MM.1S (cell line): ENCODE measurements around the gene TPM2.

Source experiments
- DNase-seq: peaks from one replicate; pipeline ENCODE4 v3.0.0-alpha.2; 2015
- H2AFZ ChIP-seq: fragments of 300-600 bp; sonication (generic); 2 replicates; pipeline ENCODE4 v1.6.0; 2016; ENCODE audit warnings: antibody characterized with exemption, low read length
- H3F3A ChIP-seq: fragments of 300-600 bp; sonication (generic); 2 replicates; pipeline ENCODE4 v1.6.1; 2016; ENCODE audit warnings: mild to moderate bottlenecking, antibody characterized with exemption, low read length, moderate library complexity, mixed read lengths; ENCODE audit not compliant: insufficient read depth
- H3K27ac ChIP-seq: fragments of 300-600 bp; sonication (generic); 2 replicates; pipeline ENCODE4 v1.5.1; 2016; ENCODE audit warnings: mild to moderate bottlenecking, low read length
- H3K27me3 ChIP-seq: fragments of 300-600 bp; sonication (generic); replicated peaks from 2 replicates; pipeline ENCODE4 v1.6.0; 2016; ENCODE audit warnings: low read length; ENCODE audit not compliant: insufficient read depth
- H3K36me3 ChIP-seq: fragments of 300-600 bp; sonication (generic); replicated peaks from 2 replicates; pipeline ENCODE4 v1.6.1; 2016; ENCODE audit warnings: mild to moderate bottlenecking, low read length, mixed read lengths; ENCODE audit not compliant: insufficient read depth
- H3K4me1 ChIP-seq: fragments of 300-600 bp; sonication (generic); 2 replicates; pipeline ENCODE4 v1.6.1; 2016; ENCODE audit warnings: low read length, mixed read lengths
- H3K4me2 ChIP-seq: fragments of 300-600 bp; sonication (generic); 2 replicates; pipeline ENCODE4 v1.6.0; 2016; ENCODE audit warnings: low read depth, low read length
- H3K4me3 ChIP-seq: fragments of 300-600 bp; sonication (generic); 2 replicates; pipeline ENCODE4 v1.5.1; 2016; ENCODE audit warnings: low read length, mixed read lengths
- H3K79me2 ChIP-seq: fragments of 300-600 bp; sonication (generic); 2 replicates; pipeline ENCODE4 v1.6.1; 2016; ENCODE audit warnings: mixed run types, low read length, mixed read lengths
- H3K9ac ChIP-seq: fragments of 300-600 bp; sonication (generic); 2 replicates; pipeline ENCODE4 v1.6.1; 2016; ENCODE audit warnings: low read length, mixed read lengths
- H3K9me2 ChIP-seq: fragments of 300-600 bp; sonication (generic); replicated peaks from 2 replicates; pipeline ENCODE4 v1.6.1; 2016; ENCODE audit warnings: mild to moderate bottlenecking, low read length, mixed read lengths; ENCODE audit not compliant: insufficient read depth
- H3K9me3 ChIP-seq: fragments of 300-600 bp; sonication (generic); replicated peaks from 2 replicates; pipeline ENCODE4 v1.6.1; 2016; ENCODE audit warnings: mild to moderate bottlenecking, low read length, mixed read lengths; ENCODE audit not compliant: insufficient read depth
- H4K20me1 ChIP-seq: fragments of 300-600 bp; sonication (generic); 2 replicates; pipeline ENCODE4 v1.6.1; 2016; ENCODE audit warnings: mild to moderate bottlenecking, low read length, moderate library complexity, mixed read lengths; ENCODE audit not compliant: insufficient read depth
- EZH2 ChIP-seq: fragments of 300-600 bp; sonication (generic); optimal IDR thresholded peaks from 2 replicates; pipeline ENCODE3; 2017; ENCODE audit warnings: low read depth, mild to moderate bottlenecking, antibody characterized with exemption, low read length, mixed read lengths
- EZH2phosphoT487 ChIP-seq: fragments of 300-600 bp; sonication (generic); IDR thresholded peaks from 2 replicates; pipeline ENCODE4 v1.6.1; 2018; ENCODE audit warnings: antibody characterized with exemption, low read length
- TF ChIP-seq, protein P1 (sequence below): fragments of 300-600 bp; sonication (generic); IDR thresholded peaks from 2 replicates; pipeline ENCODE4 v1.5.1; 2016; ENCODE audit warnings: antibody characterized with exemption, low read length, mixed read lengths

Gene TPM2

DNA sequence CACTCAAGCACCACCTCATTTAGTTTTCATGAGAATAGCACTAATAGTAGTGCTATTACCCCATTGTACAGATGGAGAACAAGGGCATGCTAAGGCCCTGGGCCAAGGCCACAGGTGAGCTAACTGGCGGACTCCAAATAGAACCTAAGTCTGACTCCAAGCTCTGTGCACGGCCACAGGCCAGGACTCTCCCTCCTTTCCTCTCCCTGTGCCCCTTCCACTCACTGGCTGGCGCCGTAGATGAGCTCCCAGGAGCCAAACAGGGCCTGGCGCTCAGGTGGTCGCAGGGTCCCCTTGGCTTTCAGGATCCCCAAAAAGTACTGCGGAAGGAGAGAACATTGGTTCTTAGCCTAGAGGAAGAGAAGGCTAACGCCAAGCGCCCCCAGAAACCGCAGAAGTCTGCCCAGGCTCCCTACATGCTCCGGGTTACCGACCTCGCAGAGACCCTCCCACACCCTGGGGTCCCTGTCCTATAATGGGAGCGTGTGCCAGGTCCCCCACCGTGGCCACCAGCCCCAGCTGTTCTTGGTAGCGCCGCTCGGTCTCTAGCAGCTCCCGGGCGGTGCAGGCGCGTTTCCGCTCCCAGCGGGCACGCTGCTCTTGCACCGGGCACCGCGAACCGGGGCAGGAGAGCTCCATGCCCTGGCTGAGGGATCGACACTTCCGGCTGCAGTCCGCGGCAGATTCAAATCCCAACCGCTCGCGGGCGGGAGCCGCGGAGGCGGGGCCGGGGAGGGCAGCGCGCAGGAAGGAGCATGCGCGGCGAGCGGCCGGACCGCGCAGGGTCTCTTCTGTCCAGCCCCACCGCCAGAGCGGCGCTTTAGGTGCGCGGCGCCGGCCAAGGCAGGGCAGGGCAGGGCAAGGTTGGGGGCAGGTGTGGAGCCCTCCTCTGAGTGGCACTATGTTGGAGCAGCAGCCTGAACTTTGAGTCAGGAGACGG is 24.9 kb downstream of the TPM2 start, which contains the start of gene ARHGEF39:
Gene ARHGEF39 (minus strand): TSS at position 665 of the 940 bp plus-strand sequence. CDS start 26 bp downstream, at position 639.
- Histone ChIP-seq H4K20me1 (no peaks in the 10 kb centered on the region), H3K4me2 (peak within 1 kb of the TSS; percentile 97), H3K9me3 (no peaks in the 10 kb centered on the region), H3K79me2 (peaks cover 5% of the 10 kb centered on the region; the same call in 1 of the 2 replicates), H3F3A (peaks cover 16% of the 10 kb centered on the region), H3K4me1 (peaks cover 9% of the 10 kb centered on the region), H3K9ac (peak within 1 kb of the TSS; percentile 71), H3K27me3 (no peaks in the 10 kb centered on the region), H3K9me2 (no peaks in the 10 kb centered on the region), H3K4me3 (peak within 1 kb of the TSS; percentile 83), H3K36me3 (no peaks in the 10 kb centered on the region), H2AFZ (peak within 1 kb of the TSS; percentile 97), H3K27ac (peak within 1 kb of the TSS; percentile 14; the same call in 1 of the 2 replicates)
- TF ChIP-seq EZH2phosphoT487 (no peak), EZH2 (no peak)
- TF ChIP-seq, protein P1, sequence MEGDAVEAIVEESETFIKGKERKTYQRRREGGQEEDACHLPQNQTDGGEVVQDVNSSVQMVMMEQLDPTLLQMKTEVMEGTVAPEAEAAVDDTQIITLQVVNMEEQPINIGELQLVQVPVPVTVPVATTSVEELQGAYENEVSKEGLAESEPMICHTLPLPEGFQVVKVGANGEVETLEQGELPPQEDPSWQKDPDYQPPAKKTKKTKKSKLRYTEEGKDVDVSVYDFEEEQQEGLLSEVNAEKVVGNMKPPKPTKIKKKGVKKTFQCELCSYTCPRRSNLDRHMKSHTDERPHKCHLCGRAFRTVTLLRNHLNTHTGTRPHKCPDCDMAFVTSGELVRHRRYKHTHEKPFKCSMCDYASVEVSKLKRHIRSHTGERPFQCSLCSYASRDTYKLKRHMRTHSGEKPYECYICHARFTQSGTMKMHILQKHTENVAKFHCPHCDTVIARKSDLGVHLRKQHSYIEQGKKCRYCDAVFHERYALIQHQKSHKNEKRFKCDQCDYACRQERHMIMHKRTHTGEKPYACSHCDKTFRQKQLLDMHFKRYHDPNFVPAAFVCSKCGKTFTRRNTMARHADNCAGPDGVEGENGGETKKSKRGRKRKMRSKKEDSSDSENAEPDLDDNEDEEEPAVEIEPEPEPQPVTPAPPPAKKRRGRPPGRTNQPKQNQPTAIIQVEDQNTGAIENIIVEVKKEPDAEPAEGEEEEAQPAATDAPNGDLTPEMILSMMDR = peak; percentile 37
- DNase-seq = peak; percentile 78

DNA sequence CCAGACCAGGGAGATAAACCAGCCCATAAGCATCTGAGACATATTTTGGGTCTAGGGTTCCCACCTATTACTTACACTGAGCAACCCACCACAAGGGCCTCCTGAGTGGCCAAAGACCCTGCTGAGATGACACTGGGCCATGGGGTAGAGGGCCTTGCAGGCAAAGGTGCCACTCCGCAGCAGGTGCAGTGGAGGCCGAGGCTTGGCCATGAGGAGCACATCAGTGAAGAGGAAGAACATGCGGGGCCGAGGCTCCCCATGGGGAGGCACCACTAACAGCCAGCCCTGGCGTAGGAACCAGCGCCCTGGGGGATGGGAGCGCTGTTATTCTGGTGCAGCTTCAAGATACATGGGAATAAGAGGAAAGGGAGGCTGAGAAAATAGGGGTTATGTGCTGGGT is 27.3 kb downstream of the TPM2 start:
- H3K4me1 ChIP-seq = peaks cover 18% of the 10 kb centered on the region
- H3K4me3 ChIP-seq = no peak overlapping the region
- no peaks in the 10 kb centered on the region for H3K36me3 ChIP-seq
- H3K27me3 ChIP-seq = no peaks in the 10 kb centered on the region
- no peak overlapping the region for H3K9ac ChIP-seq
- no peaks in the 10 kb centered on the region for H3K9me3 ChIP-seq
- H3K27ac ChIP-seq = no peak overlapping the region
- H3K4me2 ChIP-seq = no peak overlapping the region
- no peak for DNase-seq
- no peaks in the 10 kb centered on the region for H3K9me2 ChIP-seq
- no peak for TF ChIP-seq EZH2
- TF ChIP-seq, protein P1 = no peak
- no peak for TF ChIP-seq EZH2phosphoT487
- H3K79me2 ChIP-seq = peaks cover 14% of the 10 kb centered on the region
- peaks cover 30% of the 10 kb centered on the region for H3F3A ChIP-seq
- H4K20me1 ChIP-seq = no peaks in the 10 kb centered on the region
- no peak overlapping the region for H2AFZ ChIP-seq

DNA sequence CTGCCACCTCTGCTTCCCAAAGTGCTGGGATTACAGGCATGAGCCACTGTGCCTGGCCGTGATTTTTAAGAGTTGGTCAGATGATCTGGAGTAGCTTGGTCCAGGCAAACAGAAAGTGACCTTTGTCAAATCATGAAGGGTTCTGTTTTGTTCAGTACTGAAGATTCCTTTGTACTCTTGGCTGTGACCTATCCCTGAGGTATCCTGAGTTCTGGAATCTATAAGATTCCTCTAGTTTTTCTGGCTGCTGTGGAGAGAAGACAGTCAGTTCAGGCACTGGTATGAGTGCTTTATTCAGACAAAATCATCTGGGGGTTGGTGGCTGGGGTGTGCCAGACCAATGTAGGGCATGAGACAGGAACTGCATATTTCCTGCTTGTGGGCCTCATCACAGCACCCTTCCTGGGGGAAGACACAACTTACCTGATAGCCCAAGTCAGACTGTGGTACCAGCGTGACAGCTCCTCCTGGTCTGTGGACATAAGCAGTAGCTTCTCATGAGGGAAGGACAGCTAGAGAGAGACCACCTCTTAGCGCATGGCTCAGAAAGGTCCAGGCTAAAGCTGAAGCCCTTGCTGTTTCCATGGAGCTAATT is 27.9 kb downstream of the TPM2 start:
- TF ChIP-seq, protein P1 = no peak
- TF ChIP-seq EZH2phosphoT487 (no peak), EZH2 (no peak)
- no peak overlapping the region for H3K4me3 ChIP-seq
- no peak overlapping the region for H3K9ac ChIP-seq
- H3K9me3 ChIP-seq = no peaks in the 10 kb centered on the region
- peaks cover 22% of the 10 kb centered on the region for H3K4me1 ChIP-seq
- no peaks in the 10 kb centered on the region for H3K27me3 ChIP-seq
- no peaks in the 10 kb centered on the region for H3K36me3 ChIP-seq
- H3K79me2 ChIP-seq = peaks cover 14% of the 10 kb centered on the region
- peaks cover 36% of the 10 kb centered on the region for H3F3A ChIP-seq
- H2AFZ ChIP-seq = no peak overlapping the region
- no peak overlapping the region for H3K27ac ChIP-seq
- H4K20me1 ChIP-seq = no peaks in the 10 kb centered on the region
- no peak for DNase-seq
- H3K4me2 ChIP-seq = no peak overlapping the region
- H3K9me2 ChIP-seq = no peaks in the 10 kb centered on the region
